ENCODE measurements around the gene BPIFB3. TPM values are rescaled to one million over a fixed set of nuclear protein-coding genes. Genes with fewer than 3 reads are reported as not detected.
"Not testable (repeated sequence)": the region's sequence is repeated elsewhere in the genome, so short reads cannot be mapped to it uniquely, and the experiment has no call there.

Gene BPIFB3
- total RNA-seq, 1 donor from 2014 or later: not detected

DNA sequence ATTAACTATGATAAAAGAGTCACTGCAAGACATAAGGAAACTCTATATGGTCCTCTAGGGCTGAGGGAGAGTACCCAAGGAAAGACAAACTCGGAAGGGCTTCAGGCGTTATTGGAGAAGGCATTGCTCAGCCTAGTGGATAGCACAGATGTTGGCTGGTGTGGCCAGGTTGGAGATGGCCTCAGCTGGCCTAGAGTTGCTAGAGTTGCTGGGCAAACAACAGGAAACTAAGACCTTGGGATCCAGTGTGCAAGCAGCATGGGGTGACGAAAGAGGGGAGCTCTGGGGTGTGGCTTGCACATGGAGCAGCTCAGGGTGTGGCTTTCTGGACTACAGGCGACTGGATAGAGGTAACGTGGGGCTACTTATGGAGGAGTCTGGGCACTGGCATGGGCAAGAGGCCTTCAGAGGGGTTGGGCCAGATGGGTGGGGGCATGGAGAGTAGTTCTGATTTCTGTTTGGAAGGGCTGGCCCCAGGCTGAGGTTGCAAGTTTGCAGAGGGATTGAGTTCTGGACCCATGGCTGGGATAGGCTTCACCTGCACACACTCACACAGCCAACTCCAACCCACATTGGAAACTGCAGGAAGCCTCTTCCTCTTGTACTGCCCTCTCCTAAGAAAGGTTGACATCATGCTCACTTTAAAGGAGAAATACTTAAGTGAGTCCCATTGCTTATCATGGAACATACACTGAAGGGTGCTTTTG, 27.5 kb upstream of the BPIFB3 start:
- DNase-seq (no peak), ATAC-seq (no peak)
- intact Hi-C loops (cut with micrococcal nuclease): no loop called here

DNA sequence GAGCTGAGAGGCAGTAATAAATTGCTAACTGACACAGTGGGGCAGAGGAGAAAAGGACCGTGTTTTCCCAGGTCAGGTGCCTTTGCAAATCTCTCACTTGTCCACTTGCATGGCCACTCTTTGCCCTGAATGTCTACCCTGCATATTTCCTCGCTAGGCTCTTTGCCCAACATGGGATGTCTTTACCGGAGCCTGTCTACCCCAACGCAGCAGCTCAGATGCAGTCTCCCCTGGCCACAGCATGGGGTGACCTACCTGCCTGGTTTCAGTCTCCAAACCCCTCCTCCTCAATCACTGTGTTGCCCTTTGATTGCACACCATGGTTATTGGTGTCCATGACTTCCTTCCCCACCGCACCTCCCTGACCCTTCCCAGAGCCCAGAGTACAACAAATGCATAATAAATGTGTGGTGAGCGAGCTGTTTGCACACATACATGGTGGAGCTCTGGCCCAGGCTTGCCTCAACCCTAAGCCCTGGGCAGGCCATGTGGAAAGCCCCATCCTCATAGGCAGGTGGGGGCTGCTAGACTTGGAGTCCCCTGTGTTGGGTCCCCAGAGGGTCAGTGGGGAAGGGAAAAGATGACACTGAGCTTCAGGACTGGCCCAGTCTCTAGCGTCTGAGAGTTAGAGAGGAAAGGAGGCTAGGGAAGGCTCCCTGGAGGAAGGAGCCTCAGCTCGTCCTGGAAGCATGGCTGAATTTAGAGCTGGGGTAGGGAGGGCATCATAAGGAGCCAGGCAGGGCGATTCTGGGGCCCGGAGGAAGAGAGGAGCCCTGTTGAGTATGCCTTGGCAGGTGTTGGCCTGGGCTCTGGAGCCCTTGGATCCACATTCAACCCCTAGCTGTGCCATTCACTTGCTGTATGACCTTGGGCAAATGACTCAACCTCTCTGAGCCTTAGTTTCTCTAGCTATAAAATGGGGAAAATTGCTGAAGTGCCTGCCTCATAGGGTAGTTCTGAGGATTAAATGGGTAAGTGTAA, 26.6 kb upstream of the BPIFB3 start:
- ATAC-seq: no peak
- DNase-seq: no peak
- intact Hi-C loops (cut with micrococcal nuclease): no loop called here

DNA sequence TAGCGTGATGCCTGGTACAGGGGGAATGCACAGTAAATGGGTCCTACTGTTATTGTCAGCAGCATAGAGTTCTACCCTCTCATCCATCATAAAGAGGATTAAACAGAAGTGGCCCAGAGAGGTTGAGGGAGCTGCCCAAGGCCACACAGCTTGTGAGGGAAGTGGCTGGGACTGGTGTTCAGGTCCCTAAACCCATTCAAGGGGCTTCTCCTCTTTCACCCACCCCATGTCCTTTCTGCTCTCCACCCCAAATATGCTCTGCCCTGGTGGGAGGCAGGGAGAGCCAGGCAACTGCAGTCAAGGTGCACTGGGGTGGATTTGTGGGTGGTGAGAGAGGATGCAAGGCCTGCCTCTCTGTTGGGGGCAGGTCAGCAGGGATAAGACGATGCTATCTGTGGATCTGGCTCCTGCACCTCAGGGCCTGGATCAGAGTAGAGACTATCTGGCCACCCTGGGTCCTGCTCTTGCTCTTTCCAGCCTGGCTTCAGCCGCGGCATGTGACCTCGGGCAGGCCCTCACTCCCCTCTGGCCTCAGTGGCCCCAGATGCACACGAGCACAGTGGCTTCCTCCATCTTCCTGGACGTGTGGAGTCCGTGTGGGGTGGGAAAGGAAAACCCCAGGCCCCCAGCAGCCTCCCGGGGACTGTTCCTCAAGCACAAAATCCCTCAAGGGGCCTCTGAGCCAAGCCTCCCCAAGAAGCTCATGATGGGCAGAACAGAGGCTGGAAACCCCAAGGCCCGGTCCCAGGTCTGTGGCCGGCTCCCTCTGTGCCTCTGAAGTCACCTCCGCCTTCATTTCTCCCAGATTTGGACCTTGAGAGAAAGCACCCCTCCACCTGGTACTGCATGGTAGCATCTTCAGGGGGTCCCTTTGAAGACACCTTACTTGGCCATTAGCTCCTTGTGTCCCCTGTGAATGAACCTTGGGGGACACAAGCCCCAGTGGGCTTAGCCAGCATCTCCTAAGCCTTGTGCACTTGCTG, 25.6 kb upstream of the BPIFB3 start:
- intact Hi-C loops (cut with micrococcal nuclease): no loop called here
- DNase-seq (no peak), ATAC-seq (no peak)

DNA sequence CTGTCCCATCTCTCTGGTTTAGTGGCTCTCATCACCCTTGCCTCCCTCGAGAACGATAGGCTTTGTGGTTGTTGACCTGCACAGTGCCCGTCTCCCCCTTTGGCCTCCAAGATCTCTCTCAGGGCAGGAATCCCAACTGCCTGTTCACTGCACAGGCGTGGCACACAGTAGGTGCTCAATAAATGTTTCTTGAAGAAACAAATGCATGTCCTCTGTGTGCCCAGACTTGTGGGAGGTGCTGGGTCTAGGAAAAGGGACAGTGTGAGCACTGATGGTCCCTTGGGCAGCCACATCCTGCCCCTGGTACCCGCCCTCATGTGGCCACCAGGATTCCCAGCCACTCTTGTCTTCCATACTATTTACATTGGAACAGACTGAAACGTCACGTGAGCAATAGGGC, 24.8 kb upstream of the BPIFB3 start:
- no peak for DNase-seq
- intact Hi-C loops (cut with micrococcal nuclease): no loop called here
- no peak for ATAC-seq

DNA sequence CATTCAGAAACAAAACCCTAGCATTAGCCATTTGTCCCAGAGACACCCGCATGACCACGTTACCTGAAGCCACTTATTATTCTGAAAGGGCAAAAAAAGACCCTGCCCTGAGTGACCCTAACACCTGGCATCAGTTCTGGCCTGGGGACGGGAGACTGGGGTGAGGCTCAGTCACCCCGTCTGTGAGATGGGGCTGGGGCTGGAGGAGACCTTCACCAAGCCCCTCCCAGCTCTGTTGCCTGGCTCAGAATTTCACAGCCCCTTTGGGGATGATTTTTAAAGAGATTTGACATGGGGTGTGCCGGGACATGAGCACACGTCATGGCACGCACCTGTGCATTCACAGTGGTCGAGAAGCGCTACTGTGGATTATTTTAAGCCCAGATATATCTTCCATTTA, 23.6 kb upstream of the BPIFB3 start:
- intact Hi-C loops (cut with micrococcal nuclease): no loop called here
- ATAC-seq (no peak), DNase-seq (no peak)

DNA sequence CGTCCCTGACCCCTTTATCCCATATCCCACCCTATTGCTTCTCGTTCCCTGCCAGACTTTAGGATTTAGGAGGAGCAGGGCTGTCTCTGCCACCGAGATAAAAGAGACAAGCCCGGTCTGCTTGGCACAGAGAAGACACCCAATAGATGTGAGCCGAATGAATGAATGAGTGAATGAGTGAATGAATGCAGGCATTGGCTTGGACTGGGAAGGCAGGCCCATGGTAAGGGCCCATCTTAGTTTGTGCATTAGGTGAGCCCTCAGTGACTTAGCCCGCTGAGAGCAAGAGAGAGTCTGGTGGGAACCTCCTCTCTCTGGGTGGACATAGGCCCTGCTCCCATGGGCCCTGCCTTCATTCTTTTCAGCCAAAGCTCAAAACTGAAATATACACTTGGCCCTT, 23.1 kb upstream of the BPIFB3 start:
- intact Hi-C loops (cut with micrococcal nuclease): no loop called here
- DNase-seq (no peak), ATAC-seq (no peak)

DNA sequence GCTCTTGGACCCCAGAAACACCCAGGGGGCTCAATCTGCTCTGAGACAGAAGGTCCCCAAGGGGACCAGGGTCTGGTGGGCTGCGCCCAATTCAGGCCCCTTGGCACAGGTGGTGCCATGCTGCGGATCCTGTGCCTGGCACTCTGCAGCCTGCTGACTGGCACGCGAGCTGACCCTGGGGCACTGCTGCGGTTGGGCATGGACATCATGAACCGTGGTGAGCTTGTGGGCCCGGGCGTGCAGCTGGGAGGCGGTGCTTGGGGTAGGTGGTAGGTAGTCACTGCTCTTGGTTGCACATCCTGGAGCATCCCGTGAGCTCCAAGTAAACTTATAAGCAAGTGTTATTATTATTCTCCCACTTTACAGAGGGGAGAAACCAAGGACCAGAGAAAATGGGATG, 22.2 kb upstream of the BPIFB3 start, which contains the start of gene BPIFB6:
TSS of gene BPIFB6 (plus strand) at position 118 of the 400 bp plus-strand sequence. CDS start at position 118, 0 bp downstream.
- intact Hi-C loops (cut with micrococcal nuclease): no loop called here
- no peak for DNase-seq

DNA sequence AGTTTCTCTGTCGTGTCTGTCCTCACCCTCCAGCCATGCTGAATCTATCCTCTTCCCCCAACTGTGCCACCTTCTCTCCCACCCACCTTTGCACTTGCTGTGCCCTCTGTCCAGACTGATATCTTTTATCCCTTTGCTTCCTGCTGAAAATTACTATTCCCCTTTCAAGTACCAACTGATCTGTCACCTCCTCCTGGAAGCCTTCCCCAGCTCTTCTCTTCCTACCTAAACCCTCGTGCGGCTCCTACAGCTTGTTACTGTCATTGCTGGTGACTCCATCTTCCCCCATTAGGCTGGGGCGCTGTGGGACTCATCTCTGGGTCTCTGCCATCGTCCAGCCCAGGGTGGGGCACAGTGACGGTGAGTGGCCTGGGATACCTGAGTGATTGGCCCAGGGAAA, 21.1 kb upstream of the BPIFB3 start:
- intact Hi-C loops (cut with micrococcal nuclease): no loop called here
- DNase-seq (no peak), ATAC-seq (no peak)

More for the DNA sequence above, 22.2 kb upstream of the BPIFB3 start, which contains the start of gene BPIFB6:
- no peak for ATAC-seq

DNA sequence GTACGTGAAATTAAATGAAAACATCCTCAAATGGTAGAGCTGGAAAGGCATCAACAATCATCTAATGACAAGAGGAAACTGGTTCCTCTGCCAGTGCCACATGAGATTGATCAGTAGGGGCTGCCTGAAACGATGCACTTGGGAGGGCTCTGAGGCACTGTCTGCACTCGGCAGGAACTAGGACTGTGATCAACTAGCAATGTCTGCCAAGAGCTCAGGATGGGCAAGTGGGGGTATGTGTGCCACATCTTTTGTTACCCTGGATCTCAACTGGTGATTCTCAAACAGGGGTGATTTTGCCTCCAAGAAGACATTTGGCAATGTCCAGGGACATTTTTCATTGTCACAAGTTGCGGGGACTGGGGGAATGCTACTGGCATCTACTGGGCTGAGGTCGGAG, 20.3 kb upstream of the BPIFB3 start:
- intact Hi-C loops (cut with micrococcal nuclease): no loop called here
- ATAC-seq (no peak), DNase-seq (no peak)

DNA sequence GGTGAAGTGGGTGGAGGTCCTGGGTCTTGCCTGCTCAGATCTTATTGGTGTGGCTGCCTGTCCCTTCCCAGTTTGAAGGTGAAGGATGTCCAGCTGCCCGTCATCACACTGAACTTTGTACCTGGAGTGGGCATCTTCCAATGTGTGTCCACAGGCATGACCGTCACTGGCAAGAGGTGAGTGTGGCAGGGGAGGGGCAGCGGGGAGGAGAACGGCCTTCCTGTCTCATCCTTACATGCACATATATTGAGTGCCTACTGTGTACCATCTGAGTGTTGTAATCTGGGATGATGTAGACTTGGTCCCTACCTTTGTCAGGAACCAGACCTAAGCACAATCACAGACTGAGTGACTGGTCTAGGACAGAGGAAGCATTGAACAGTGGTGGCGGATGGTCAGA, 19.6 kb upstream of the BPIFB3 start:
- ATAC-seq (no peak), DNase-seq (no peak)
- intact Hi-C loops (cut with micrococcal nuclease): no loop called here

DNA sequence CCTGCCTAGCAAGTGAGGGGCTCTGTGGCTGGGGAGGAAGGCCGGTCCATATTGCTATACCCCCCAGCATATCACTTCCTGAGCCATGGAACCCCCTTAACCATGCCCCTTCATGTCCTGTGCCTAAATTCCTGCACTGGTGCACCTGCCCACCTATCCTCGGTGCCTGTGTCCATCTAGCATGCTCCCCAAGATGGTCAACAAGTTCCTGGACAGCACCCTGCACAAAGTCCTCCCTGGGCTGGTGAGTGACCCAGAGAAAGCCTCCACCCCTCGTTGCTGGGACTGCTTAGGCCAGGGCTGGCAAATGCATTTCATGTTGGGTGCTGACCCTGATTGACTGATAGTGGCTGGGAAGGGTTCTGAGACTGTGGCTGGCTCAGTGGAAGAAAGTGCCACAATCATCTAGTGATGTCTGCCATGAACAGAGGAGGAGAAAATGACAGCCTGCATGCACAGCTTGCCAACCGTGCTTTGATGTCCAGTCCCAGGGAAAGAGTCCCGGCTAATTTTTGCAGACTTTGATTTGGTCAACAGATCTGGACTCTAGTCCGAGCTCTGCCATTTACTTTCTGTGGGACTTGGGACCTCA, 18.7 kb upstream of the BPIFB3 start:
- no peak for ATAC-seq
- intact Hi-C loops (cut with micrococcal nuclease): no loop called here
- DNase-seq: no peak

DNA sequence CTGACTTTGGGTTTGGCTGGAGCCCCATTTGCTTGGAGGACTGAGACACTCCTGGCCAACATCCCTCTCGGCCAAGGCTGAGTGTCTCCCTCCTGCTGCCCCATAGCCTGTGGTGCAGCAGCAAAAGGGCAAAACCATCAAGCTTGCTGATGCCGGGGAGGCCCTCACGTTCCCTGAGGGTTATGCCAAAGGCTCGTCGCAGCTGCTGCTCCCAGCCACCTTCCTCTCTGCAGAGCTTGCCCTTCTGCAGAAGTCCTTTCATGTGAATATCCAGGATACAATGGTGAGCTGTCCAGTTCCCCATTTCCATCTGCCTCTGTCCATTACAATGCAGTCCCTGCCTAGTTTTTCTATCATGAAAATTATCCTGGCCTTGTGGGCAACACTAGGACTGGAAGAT, 16.2 kb upstream of the BPIFB3 start:
- DNase-seq (no peak), ATAC-seq (no peak)
- intact Hi-C loops (cut with micrococcal nuclease): no loop called here

DNA sequence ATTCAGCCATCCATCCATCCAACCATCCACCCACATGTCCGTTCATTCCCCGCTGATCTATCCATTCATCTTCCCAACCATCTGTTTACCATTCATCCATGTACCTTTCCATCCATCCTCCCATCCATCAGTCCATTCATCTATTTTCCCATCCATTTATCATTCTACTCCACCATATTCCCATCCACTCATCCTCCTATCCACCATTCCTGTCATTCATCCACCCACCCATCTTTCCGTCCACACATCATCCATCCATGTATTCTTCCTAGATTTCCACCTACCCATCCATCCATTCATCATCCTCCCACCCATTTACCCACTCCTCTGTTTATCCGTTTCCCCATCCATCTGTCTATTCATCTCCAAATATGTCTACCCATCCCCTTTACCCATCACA, 15.5 kb upstream of the BPIFB3 start:
- intact Hi-C loops (cut with micrococcal nuclease): no loop called here
- DNase-seq: no peak
- ATAC-seq: no peak

DNA sequence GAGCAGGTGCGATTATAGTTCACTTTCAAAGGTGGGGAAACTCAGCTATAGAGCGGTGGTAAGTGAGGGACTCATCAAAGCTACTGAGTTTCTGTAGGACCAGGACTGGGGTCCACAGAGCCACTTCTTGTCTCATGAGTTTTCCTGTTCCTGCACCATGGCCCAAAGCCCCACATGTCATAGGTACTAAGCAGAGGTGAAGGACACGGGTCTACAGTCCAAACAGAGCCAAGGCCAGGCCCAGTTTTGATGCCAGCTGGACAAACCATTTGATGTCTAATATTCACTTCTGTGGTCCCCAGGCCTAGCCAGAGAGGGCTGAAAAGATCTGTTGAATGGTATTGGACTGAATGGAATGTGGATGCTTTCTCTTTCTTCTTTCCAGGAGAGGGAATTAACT, 11.3 kb upstream of the BPIFB3 start:
- ATAC-seq: no peak

DNA sequence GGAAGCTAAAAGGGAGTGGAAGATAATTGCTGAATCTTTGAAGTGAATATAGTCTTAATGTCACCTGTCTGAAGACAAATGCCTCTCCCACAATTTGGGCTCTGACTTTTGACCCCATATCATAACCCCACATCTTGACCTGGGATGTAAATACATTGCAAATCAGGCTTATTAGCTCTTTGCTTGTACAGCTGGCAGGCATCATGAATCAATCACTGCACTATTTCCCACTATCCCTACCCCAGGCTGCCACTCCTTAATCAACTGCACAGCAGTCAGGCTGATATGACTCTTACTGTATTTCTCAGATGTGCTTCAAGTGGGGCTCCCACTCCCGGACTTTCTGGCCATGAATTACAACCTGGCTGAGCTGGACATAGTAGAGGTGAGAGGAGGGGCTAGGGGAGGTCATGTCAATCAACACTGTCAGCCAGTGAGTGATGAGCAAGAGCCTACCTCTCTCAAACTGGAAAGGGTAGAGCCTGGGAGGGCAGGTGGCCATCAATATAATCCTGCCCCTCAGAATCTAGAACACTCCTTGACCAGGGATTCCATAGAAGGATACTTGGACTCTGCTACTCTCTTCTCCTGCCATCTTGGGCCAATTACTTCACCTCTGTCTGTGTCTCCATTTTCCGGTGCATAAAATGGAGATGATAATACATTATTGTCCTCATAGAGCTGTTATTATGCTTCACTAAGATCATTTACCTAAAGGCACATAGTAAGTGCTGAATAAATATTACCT, 10.5 kb upstream of the BPIFB3 start:
- DNase-seq (no peak), ATAC-seq (no peak)
- intact Hi-C loops (cut with micrococcal nuclease): no loop called here

More for the DNA sequence above, 11.3 kb upstream of the BPIFB3 start:
- DNase-seq: no peak
- intact Hi-C loops (cut with micrococcal nuclease): no loop called here

DNA sequence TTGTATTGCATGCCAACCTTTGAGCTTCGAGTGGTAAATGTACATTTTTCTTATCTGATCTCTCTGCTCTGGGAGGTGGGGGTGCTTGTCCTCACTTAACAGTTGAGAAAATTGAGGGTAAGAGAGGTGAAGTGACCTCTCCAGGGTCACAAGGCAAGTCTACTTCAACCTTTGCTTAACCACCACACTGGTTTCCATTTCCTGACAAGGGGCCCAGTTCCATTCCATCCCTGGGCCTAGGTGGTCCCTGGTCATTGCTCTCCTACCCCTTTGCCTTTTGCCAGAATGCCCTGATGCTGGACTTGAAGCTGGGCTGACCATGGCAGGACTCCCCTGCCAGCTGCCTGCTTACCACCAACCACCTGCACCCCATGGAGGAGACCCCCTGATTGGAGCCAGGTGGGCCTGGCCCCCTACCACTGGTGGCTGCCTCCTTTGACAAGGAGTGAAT, 9.9 kb upstream of the BPIFB3 start:
- DNase-seq: no peak
- intact Hi-C loops (cut with micrococcal nuclease): no loop called here
- ATAC-seq: no peak

DNA sequence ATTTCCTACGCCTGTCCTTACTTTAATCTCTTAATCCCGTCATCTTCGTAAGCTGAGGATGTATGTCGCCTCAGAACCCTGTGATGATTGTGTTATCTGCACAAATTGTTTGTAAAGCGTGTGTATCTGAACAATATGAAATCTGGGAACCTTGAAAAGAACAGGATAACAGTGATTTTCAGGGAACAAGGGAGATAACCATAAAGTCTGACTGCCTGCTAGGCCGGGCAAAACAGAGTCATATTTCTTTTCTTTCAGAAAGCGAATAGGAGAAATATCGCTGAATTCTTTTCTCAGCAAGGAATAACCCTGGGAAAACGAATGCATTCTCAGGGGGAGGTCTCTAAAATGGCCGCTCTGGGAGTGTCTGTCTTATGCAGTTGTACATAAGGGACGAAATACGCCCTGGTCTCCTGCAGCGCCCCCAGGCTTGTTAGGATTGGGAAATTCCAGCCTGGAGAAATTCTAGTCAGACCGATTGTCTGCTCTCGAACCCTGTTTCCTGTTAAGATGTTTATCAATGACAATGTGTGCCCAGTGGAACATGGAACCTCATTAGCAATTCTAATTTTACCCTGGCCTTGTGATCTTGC, 8.5 kb upstream of the BPIFB3 start:
- ATAC-seq; intact Hi-C loops (cut with micrococcal nuclease); DNase-seq: not testable (repeated sequence)

DNA sequence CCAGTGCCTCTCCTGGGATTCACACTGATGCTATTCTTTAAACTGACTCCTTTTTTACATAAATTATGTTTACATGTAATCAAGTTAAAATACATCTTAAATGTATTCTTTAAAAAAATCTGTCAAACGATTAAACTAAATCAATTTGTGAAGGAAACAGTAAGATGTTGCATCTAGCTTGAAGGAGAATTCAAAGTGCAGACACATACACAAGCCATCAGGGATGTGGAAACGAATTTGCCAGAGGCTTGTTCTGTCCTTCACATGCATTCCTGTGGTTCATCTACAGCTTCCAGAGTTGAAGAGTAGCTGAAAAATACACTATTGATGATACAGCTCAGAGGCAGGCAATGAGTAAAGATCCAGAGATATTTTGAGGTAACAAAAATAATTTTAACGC, 7.3 kb upstream of the BPIFB3 start:
- ATAC-seq: no peak
- intact Hi-C loops (cut with micrococcal nuclease): no loop called here
- no peak for DNase-seq

All from left ventricle myocardium superior (tissue), 1 donor.